T-helper 1 cell treated with Interleukin-12 subunit alpha and Interleukin-12 subunit beta and Interleukin-4 antibody, amounts not matched to agents 30 μg/mL and 1 μg/mL, for 36 hours (primary cell): ENCODE results near the gene CNOT11.
"Not testable (repeated sequence)": the region's sequence is repeated elsewhere in the genome, so short reads cannot be mapped to it uniquely, and the experiment has no call there.

ENCODE experiments used
- H3K27ac Mint-ChIP-seq: one replicate; pipeline ENCODE4 v1.8.0; 2021; ENCODE audit warnings: mild to moderate bottlenecking, mixed read lengths
- H3K27me3 Mint-ChIP-seq: one replicate; pipeline ENCODE4 v1.8.0; 2021; ENCODE audit warnings: low read depth, mixed read lengths
- H3K36me3 Mint-ChIP-seq: one replicate; pipeline ENCODE4 v1.8.0; 2021; ENCODE audit warnings: low read depth, mixed read lengths
- H3K4me1 Mint-ChIP-seq: one replicate; pipeline ENCODE4 v1.8.0; 2021; ENCODE audit warnings: low read depth, mixed read lengths
- H3K4me3 Mint-ChIP-seq: one replicate; pipeline ENCODE4 v1.8.0; 2021; ENCODE audit warnings: mild to moderate bottlenecking, moderate library complexity, mixed read lengths
- H3K9me3 Mint-ChIP-seq: one replicate; pipeline ENCODE4 v1.8.0; 2021; ENCODE audit warnings: mixed read lengths

Gene CNOT11

GRCh38 chr2:101305035-101305434 is 52.3 kb downstream of the CNOT11 start:
- peaks cover 53% of the 10 kb centered on the region for H3K4me1 Mint-ChIP-seq
- H3K36me3 Mint-ChIP-seq = peaks cover 54% of the 10 kb centered on the region
- H3K27me3 Mint-ChIP-seq = no peaks in the 10 kb centered on the region
- H3K9me3 Mint-ChIP-seq = no peaks in the 10 kb centered on the region
- H3K27ac Mint-ChIP-seq = peak overlapping the region; percentile 99
- H3K4me3 Mint-ChIP-seq = peak overlapping the region; percentile 99

GRCh38 chr2:101305492-101306078 is 52.9 kb downstream of the CNOT11 start:
- Mint-ChIP-seq H3K4me3 (peak overlapping the region; percentile 99), H3K36me3 (peaks cover 53% of the 10 kb centered on the region), H3K4me1 (peaks cover 57% of the 10 kb centered on the region), H3K9me3 (no peaks in the 10 kb centered on the region), H3K27ac (peak overlapping the region; percentile 99), H3K27me3 (no peaks in the 10 kb centered on the region)

- H3K4me3 Mint-ChIP-seq = peak overlapping the region; percentile 99
- peaks cover 60% of the 10 kb centered on the region for H3K4me1 Mint-ChIP-seq
- no peaks in the 10 kb centered on the region for H3K9me3 Mint-ChIP-seq
- peaks cover 51% of the 10 kb centered on the region for H3K36me3 Mint-ChIP-seq
- H3K27me3 Mint-ChIP-seq = no peaks in the 10 kb centered on the region
- peak overlapping the region; percentile 99 for H3K27ac Mint-ChIP-seq
Observed at GRCh38 chr2:101306410-101306809, 53.7 kb downstream of the CNOT11 start.

GRCh38 chr2:101307503-101307902 is 54.8 kb downstream of the CNOT11 start:
- H3K36me3 Mint-ChIP-seq = peaks cover 42% of the 10 kb centered on the region
- peaks cover 61% of the 10 kb centered on the region for H3K4me1 Mint-ChIP-seq
- peak overlapping the region; percentile 99 for H3K4me3 Mint-ChIP-seq
- H3K9me3 Mint-ChIP-seq = no peaks in the 10 kb centered on the region
- no peaks in the 10 kb centered on the region for H3K27me3 Mint-ChIP-seq
- peak overlapping the region; percentile 99 for H3K27ac Mint-ChIP-seq

DNA sequence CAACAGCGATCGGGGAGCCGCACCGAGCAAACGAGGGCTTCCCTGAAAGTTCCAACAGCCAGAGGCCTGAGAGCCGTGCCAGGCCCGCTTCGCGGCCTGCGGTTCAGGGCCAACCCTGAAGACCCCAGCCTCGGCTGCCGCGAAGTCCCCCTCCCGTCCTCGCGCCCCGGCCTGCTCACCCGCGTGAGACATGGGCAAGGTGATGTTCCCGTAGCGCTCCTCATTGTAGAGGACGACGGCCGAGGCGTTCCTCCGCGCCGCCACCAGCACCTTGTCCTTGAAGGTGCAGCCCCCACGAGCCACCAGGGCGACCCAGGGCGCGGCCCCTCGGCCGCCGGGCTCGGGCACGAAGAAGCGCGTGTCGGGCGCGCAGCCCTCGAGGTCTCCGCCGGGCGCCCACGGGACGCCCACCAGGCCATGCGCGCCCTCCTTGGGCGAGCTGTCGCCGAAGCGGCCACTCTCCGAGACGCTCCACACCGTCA is 55.3 kb downstream of the CNOT11 start:
- H3K9me3 Mint-ChIP-seq = no peaks in the 10 kb centered on the region
- H3K4me3 Mint-ChIP-seq = peak overlapping the region; percentile 99
- H3K27ac Mint-ChIP-seq = peak overlapping the region; percentile 99
- H3K4me1 Mint-ChIP-seq = peaks cover 60% of the 10 kb centered on the region
- H3K36me3 Mint-ChIP-seq = peaks cover 37% of the 10 kb centered on the region
- H3K27me3 Mint-ChIP-seq = no peaks in the 10 kb centered on the region

DNA sequence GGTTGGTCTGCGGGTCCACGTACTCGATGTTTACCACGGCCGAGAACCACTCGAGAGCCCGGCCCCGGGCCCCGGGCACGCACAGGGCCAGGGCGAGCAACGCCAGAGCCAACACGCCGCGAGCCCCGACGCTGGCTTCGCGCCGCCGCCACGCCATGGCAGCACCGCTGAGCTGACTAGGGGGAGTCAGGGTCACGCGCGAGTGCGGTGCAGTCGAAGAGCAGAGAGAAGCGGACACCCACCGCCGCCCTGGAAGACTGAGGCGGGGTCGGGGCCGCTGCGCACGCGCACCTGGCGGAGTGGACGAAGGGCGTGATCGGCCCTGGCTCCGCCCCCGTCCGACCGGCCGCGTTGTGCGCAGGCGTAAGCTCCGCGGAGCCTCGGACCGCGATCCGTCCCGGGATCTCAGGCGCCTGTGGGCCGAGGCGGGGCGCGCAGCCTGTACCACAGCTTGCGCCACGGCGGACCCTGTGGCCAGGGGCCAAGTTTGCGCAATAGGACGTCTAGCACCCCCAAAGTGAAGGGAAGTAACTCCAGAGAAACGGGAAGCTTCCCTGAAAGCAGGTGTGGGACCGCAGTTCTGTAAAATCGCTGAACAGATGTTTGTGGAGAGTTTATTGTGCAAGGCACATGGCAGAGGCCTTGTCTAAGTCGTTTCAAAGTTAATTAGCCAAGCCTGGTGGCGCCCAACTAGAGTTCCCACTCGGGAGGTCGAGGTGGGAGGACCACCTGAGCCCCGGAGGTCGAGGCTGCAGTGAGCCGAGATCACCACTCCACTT is 55.9 kb downstream of the CNOT11 start, which contains the start of gene RNF149:
TSS of gene RNF149 (minus strand) at position 270 of the 779 bp plus-strand sequence. CDS start at position 157, 113 bp downstream.
- Mint-ChIP-seq H3K36me3 (peaks cover 33% of the 10 kb centered on the region), H3K27ac (peak within 1 kb of the TSS; percentile 99), H3K4me1 (peaks cover 60% of the 10 kb centered on the region), H3K27me3 (no peaks in the 10 kb centered on the region), H3K4me3 (peak within 1 kb of the TSS; percentile 99), H3K9me3 (no peaks in the 10 kb centered on the region)

DNA sequence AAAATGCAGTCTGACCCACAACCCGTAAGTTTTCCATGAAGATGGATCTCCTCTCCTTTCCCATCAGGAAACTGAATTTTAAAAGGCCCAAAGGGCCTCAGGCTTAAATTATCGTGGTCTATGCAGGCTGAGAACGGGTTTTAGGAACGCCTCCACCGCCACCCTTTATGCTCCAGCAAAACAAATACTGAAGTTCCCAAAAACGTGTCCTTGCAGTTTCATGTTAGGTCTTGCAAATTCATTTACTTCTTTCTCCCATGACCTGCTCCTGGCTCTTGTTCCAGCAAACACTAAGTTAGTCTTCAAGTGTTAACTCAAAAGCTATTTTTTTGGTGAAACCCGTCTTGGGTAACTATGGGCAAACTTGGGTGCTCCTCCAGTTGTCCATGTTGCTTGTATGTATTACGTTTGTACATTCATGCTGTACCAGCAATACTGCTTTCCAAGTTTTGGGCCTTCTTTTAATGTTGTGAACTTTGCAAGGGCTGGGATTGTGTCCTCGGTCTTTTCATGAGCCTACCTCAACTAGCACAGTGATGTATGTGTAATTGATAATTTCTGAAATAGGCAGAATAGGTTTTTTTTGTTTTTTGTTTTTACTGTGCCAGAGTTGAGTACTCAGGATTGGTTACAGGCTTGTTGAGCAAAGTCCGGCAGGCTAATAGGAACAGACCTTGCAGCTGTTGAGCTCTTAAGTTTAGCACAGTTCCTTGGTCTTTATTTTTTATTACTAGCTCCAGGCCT is 57.6 kb downstream of the CNOT11 start:
- no peaks in the 10 kb centered on the region for H3K9me3 Mint-ChIP-seq
- H3K27me3 Mint-ChIP-seq = no peaks in the 10 kb centered on the region
- H3K4me3 Mint-ChIP-seq = peak overlapping the region; percentile 32
- peaks cover 46% of the 10 kb centered on the region for H3K4me1 Mint-ChIP-seq
- H3K27ac Mint-ChIP-seq = peak overlapping the region; percentile 15
- peaks cover 21% of the 10 kb centered on the region for H3K36me3 Mint-ChIP-seq

DNA sequence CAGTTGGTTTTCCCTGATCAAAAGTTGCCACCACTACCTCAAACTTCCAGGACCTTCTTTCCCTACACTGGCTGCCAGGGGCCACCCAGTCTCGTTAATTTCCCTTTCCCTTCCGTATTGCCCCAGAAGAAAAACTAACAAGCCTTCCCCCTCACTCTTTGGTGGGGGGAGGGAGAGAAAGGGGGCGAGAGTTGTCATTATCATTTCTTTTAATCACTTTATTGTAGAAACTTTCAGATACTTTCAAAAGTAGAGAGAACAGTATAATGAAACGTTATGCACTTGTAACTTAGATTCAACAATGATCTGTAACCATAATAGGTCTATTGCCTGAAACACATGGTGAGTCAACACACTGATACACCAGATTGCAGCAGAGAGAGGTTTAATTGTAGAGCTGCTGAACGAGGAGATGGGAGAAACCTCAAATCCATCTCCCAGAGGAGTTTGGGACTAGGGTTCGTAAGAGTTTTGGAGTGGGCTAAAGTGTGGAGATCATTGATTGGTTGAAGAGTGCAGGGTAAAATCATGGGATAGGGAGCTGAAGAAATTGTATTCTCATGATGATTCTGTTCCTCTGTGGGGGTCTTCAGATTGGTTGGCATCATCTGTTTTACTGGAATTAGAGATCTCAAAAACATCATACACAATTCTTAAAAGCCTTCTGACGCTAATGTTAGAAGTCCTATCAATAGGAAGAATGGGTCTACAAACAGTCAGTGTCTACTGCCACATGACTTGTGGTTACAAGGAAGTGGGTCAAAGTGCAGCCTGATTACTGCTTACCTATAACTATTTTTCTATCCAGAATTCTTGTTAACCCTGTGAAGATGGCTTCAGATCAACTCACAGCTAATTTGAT is 58.4 kb downstream of the CNOT11 start:
- peak overlapping the region; percentile 43 for H3K4me3 Mint-ChIP-seq
- H3K27ac Mint-ChIP-seq = peak overlapping the region; percentile 78
- peaks cover 42% of the 10 kb centered on the region for H3K4me1 Mint-ChIP-seq
- H3K27me3 Mint-ChIP-seq = peaks cover under 1% of the 10 kb centered on the region
- H3K36me3 Mint-ChIP-seq = peaks cover 13% of the 10 kb centered on the region
- H3K9me3 Mint-ChIP-seq = no peaks in the 10 kb centered on the region

GRCh38 chr2:101311696-101312017 is 59.0 kb downstream of the CNOT11 start:
- Mint-ChIP-seq H3K4me1 (peaks cover 44% of the 10 kb centered on the region), H3K4me3 (no peak overlapping the region), H3K27ac (peak overlapping the region; percentile 67), H3K9me3 (peaks cover 3% of the 10 kb centered on the region), H3K36me3 (peaks cover 13% of the 10 kb centered on the region), H3K27me3 (peaks cover 6% of the 10 kb centered on the region)

GRCh38 chr2:101316568-101316967 is 63.9 kb downstream of the CNOT11 start:
- H3K36me3 Mint-ChIP-seq = peaks cover 20% of the 10 kb centered on the region
- H3K4me3 Mint-ChIP-seq, H3K27ac Mint-ChIP-seq: not testable (repeated sequence)
- peaks cover 13% of the 10 kb centered on the region for H3K9me3 Mint-ChIP-seq
- peaks cover 36% of the 10 kb centered on the region for H3K27me3 Mint-ChIP-seq
- H3K4me1 Mint-ChIP-seq = peaks cover 18% of the 10 kb centered on the region
